GM21529 (cell line): Measurements from ENCODE around the gene PDZRN4.
"Not testable (repeated sequence)": the region's sequence is repeated elsewhere in the genome, so short reads cannot be mapped to it uniquely, and the experiment has no call there.

Source experiments
- ATAC-seq: cut with Tn5 transposase; IDR thresholded peaks from one replicate; pipeline ENCODE4 v1.9.1; 2021; ENCODE audit not compliant: unreplicated experiment

PDZRN4 gene

DNA sequence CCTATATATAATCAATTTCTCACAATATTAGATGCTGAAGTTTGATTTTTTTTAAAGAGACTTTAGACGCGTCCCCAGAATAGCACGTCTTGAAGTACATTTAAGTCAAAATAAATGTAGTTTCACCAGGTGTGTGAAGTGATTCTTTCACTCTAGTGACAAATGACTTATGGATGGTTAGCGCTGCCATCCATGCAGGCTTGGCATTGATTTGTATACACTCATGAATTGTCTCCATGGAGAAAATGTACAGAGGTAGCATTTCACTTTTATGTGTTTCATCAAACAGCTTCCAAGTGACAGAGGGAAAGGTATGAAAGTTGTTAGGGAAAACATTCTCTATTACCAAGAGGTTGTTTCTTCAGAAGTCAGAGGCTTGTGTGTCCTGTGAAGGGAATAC lies 360.8 kb downstream of the PDZRN4 start:
- ATAC-seq, result no peak

DNA sequence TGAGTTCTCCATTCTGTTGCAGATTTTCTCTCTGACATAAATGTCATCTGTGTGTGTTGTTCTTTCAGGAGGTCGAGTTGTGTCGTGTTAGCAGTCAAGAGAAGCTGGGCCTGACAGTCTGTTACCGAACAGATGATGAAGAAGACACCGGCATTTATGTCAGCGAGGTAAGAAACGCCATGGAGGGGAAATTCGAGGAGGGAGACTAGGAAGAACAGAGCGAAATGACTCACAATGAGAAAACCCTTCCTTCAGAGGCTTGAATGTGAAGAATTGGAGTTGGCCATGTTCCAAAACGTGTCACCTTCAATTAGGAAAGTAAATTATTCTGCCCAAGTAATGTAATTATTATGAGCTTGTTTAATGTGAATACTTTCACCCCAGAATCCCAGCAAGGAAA lies 364.5 kb downstream of the PDZRN4 start:
- ATAC-seq, result no peak

DNA sequence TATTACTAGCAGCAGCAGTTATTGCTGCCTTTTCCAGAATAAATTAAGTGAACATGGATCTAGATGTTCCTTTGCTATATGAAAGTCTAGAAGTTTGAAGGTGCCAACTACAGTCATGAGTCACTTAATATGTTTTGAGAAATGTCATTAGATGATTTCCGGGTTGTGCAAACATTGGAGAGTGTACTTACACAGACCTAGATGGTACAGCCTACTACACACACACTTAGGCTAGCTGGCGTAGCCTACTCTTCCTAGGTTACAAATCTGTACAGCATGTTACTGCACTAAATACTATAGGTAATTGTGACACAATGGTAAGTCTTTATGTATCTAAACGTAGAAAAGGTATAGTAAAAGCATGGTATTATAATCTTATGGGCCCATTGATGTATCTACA lies 368.1 kb downstream of the PDZRN4 start:
- no peak for ATAC-seq

DNA sequence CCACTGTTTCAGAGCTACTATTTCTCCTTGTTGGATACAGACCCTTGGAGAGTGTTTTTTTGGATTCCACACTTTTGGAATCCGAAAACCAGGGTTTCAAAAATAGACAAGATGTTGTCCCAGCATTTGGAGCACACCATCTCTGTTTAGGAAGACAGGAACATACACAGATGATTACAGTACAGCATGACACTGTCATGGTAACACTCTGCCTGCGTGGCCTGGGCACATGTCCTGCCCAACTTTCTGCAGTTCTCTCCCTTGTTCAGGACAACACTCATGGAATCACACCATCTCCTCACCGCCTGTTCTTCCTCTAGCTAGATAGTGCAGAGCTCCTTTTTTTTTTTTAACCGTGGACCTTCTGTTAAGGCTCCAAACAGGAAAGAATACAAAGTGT lies 369.2 kb downstream of the PDZRN4 start:
- ATAC-seq, result no peak

DNA sequence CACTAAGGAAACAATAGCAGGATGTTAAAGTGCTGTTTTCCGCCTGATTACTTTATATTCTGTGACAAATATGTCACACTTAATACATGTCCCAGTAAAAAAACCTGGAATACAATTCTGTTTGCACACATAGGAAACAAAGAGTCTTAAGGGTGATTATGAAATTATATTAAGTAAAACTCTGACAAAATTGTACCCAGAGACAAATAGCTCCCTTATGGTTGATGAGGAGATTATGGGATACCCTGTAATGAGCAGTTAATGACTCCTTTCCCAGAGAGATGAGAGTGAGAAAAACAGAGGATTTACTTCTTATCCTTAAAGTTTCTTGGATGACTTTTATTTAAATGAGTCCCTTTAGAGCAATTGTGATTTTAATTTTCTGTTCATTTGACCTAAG lies 370.6 kb downstream of the PDZRN4 start:
- no peak for ATAC-seq

DNA sequence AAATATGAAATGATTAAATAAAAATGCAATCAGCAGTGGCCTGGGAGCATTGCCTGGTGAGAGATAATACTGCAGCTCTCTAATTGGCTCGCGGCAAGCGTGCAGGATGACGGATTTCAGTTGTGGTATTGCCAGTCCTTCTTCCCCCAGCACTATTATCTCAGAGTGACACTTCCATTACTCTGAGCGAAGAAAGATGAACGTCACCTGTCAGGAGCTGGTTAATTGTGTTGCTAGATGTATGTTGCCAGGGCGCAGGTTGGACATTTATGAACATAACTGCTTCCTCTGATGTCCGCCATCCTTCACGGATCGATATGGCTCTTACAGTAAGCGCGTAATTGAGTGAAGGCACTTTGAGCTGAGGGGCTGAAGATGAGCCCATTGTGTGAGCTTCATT lies 374.9 kb downstream of the PDZRN4 start:
- ATAC-seq, result no peak

DNA sequence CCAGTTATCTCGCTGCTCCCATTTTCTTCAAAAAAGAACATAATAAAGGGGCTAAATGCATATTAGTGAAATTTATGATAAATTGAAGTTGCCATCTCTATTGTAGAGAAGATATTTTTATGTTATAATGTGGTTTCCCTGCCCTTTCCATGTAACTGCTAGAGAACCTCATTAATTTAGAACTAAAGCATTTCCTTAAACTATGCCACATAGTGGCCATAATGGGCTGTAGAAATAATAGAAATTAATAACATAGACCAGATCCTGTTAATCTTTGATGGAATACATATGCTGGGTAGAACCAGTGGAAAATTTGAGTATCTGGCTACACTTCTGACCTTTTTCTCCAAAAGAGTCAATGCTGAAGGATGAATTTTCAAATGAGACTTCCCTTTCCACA lies 376.7 kb downstream of the PDZRN4 start:
- ATAC-seq, result no peak

DNA sequence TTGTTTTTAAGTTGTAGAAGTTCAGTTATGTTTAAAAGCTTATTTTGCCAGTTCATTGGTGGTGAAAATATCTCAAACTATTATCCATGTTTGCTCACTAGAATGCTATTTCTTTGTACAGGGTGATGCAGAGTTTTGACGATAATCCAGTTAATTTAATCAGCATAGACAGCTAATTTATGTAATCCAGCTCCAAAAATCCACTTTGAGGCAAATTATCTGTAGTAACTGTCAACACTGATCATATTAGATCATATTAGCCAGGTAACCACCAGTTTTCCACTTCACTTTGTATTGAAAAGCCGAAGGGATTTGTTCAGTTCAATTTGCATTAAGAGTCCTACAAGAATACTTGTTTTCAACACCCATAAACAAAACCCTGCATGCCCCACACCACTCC lies 378.6 kb downstream of the PDZRN4 start:
- ATAC-seq, result no peak

DNA sequence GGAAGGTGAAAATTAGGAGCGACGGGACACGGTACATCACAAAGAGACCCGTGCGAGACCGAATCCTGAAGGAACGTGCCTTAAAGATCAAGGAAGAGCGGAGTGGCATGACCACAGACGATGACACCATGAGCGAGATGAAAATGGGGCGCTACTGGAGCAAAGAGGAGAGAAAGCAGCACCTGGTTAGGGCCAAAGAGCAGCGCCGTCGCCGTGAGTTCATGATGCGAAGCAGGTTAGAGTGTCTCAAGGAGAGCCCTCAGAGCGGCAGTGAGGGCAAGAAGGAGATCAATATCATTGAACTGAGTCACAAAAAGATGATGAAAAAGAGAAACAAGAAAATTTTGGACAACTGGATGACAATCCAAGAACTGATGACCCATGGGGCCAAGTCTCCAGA lies 385.3 kb downstream of the PDZRN4 start:
- no peak for ATAC-seq

DNA sequence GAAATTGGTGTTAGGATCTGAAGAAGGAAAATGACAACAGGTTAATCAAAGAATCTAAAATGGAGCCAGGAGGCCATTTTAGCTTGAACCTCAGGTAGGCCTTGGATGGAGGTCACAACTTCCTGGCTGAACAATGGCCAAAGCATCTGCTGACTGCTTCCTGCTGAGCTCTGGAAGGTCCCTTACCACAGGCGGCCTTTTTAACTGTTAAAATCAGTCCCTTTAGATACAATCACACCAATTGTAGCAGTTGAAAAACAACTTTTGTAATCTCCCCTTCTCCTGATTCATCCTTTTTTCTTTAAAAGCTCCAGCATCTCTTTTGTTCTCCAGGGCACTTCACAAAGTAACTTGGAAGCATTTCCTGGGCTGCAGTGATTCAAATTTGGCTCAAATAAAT lies 388.8 kb downstream of the PDZRN4 start:
- ATAC-seq, result no peak

DNA sequence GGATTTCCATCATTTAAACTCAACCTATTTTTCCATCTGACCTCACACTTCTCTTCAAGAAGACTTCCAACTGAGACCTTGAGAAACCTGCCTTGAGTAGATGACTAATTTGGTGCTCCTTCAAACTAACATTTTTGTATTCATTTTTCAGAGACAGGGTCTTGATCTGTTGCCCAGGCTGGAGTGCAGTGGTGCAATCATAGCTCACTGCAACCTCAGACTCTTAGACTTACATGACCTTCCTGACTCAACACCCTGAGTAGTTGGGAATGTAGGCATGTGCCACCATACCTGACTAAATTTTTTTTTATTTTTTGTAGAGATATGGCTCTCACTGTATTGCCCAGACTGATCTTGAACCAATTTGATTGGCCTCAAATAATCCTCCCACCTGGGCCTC lies 389.9 kb downstream of the PDZRN4 start:
- ATAC-seq, result no peak

DNA sequence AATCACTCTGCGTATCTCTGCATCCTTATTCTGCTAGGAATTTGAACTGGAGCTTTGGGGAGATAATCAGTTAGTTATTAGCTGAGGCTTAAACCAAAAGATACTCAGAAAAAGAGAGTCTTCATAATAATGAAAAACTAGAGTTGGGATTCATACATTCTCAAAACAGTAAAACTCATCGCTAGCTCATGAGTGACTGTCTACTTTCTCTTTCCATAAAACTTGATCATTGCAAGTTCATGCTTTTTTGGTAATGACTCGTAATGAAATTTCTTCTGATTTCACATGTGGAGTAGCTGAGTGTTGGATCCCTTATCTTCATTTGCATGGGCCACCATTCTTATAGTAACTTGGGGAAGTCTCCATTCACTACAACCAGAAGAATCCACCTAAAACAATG lies 397.7 kb downstream of the PDZRN4 start:
- ATAC-seq, result no peak

DNA sequence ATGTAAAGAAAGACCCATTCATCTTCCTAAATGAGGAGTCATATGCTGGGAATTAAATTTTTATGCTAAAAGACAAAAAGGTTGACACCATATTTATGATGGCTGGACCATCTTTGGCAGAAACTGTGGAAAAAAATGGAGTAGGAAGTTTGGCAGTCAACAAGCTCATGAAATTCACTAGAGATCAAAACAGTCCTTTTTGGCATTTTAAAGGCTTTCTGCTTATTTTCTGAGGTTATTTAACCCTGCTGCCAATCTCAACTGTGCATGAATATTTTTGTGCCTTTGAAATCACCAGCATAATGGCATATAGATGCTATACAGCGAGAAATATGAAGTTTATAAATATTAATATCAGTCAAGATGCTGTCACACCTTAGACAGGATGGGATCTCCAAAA lies 399.5 kb downstream of the PDZRN4 start:
- ATAC-seq, result no peak

DNA sequence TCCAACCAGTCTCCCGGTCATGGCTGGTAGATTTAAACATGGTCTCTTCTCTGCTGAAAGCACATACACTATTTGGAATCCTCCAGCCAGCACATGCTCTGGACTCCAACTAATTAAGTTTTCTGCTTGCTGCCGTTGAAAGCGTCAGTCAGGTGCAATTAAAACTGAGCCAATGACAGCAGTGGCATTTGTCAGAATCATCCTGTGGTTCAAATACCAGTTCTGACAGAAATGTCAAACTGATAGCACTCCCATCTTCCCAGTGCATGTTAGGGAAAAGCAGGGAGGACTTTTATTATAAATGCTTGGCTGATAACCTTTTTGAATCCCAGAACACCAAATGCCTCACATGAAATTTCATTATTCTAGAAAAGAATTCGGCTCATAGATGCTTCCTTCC lies 401.8 kb downstream of the PDZRN4 start:
- no peak for ATAC-seq

DNA sequence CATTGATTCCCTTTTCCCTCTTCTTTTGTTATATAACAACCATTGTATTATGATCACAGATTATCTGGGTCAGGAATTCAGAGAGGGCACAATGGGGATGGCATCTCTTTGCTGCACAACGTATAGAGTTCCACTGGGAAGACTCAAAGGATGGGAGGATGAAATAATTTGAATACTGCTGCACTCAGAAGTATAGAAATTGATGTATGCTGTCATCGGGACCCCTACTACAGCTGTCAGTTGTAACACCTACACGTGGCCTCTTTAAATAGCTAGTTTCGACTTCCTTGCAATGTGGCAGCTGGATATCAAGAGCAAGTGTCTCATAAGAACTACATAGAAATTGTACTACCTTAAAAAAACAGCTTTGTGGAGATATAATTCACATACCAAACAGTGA lies 408.1 kb downstream of the PDZRN4 start:
- no peak for ATAC-seq

DNA sequence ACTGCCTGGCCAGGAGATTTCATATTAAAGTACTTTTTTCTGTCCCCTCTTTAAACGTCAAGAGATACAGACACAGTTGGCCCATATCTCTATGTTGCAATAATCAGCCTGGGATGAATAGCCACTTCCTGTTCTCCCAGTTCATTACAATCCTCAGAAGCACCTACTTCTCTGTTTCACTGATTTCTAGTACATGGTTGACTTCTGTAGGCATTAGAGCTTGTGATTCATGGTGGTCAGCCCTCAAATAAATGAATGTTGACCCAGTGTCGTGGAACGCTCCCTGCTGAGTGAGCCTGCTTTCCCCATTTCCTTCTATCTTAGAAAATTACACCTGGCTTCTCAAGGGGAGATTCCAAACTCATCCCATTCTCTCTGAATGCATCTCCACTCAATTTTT lies 416.7 kb downstream of the PDZRN4 start:
- no peak for ATAC-seq

DNA sequence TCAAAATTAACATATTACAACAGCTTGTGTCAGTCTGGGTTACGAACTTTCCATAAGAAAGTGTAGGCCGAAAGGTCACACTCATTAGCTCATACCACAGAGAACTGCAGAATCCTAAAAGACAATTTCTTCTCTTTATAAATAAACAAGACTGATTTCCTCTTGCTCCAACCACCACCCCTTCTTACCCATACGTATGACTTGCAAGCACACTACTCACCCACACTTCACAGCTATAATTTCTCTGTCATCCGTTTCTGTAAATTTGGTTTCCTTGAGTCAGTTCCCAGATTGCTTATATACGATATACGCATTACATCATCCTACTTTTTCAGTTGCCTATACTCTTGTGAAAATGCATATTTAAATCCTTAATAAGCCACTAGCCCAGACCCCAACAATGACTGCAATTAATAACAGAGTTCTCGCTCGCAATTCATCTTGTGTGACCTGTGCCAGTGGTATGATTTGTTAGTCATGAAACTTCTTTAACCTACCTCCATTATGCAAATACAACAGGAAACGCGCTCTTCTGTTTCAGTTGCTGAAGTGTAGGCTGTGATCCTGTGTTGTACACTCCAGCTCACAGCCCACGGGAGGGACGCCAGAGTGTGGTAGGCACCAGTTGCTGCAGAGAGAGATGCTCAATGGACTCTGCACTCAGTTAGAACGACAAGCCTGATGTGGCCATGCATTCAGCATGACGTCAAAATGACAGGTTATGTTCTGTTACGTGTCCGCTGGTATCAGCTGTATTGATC lies 417.6 kb downstream of the PDZRN4 start:
- no peak for ATAC-seq

DNA sequence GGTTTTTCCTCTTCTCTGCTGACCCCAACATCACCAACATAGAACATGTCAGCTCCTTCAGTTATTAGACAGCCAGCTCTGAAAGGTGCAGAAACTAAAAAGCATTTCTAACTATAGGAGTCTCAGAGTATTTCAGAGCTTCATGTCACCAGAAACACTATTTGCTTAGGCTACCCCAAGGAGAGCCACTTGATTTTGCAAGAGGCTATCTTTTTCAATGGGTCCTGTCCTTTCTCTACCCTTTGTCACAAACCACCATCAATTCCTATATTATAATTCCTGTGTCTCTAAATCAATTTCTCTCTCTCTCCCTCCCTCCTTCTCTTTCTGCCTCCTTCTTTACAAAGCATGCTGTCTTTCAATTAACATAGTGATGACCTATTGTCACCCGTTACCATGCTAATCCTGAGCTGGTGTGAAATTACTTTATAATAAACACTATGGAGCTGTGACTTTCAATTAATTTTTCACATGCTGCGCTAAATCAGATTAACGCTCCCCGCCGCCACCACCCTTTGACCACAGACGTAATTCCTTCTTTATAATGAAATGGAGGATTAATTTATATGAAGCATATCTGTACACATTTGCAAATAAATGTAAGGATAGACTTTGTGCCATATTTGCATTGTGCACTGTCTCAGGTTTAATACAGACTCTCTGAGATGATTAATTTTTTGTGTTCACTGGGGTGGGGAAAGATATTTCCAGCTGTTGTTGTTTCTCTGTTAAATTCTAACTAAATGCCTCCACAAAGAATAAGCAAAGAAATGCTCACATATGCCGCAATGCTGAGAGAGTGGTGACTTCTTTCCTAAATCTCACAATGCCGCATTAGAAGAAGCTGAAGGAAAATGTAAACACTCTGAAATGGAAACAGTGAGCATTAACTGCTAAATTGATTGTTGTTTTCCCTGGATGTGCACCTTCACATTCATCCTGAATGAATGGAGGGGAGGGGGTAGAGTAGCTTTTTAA lies 418.6 kb downstream of the PDZRN4 start:
- no peak for ATAC-seq

DNA sequence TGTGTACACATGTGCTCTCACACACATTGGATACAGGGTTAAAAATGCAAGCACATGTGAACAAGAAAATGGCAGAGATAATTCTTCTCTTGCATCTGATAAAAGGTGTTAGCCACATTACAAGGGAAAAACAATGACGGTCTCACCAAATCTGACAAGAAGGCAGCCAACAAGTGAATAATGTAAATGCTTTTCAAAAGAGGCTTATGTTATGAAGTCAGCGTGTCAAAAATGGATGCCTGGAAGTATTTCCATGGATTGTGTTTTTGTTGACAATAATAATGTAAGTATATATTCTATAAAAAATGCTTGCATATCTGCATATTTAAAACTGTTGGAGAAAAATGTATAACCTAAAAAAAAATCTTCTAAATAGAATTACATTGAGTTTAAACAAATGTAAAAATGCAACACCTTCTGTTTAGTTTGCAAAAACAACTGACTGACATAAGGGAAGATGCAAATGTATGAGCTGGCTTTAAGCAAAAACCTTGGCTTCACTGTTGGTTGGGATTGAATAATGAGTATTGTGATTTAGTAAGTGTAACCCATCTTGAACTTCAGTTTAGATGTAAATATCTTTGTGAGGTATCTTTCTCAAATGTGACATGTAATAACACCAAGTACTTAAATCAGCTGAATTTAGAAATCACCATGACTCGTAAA lies 424.9 kb downstream of the PDZRN4 start:
- no peak for ATAC-seq

DNA sequence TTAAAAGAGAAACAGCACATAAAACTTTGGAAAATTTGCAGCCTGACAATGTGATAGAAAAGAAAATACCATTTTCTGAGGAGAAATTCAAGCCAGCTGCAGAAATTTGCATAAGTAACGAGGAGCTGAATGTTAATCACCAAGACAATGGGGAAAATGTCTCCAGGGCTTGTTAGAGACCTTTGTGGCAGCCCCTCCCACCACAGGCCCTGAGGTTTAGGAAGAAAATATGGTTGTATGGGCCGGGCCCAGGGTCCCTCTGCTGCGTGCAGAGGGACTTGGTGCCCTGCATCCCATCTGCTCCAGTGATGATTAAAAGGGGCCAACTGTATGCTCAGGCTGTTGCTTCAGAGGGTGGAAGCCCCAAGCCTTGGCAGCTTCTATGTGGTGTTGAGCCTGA lies 427.1 kb downstream of the PDZRN4 start:
- ATAC-seq, result not testable (repeated sequence)

DNA sequence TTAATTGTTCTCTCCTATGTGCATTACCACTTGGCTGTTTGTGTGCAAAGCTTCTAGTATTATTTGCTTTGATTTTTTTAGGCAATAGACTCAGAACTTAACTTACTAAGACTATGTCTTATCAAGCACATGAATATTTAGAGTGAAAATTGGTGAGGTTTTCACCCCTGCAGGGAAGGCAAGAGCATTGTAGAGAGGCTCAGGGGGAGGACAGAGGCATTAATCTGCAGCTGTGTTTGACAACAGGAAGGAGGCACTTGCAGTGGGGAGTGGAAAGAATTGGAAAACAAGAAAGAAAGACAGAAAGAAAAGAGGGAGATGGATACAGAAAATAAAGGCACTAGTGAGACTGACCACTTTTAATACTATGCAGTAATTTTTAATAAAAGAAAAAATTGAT lies 431.6 kb downstream of the PDZRN4 start:
- ATAC-seq, result no peak

DNA sequence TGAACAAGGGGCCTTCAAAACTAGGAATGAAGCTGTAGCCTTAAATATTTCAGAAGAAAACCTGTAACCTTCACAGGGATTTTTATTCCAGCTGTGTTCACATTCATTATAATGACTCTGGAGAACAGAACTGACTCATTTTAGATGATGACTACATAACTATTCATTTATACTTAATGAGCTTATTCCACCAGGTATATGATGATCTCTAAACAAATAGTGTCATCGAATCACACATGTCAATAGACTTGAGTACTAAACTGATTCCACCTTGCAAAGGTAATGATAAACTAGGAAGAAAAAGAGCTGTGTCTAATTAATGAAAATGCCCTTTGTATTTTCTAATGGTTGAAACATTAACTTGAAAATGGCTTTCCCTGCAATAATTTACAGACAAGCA lies 433.2 kb downstream of the PDZRN4 start:
- ATAC-seq, result no peak
